NCI-H82 treated with DMSO at 0.1 percent for 48 hours (cell line): Measurements from ENCODE around the gene SYT9.
"Not testable (repeated sequence)": the region's sequence is repeated elsewhere in the genome, so short reads cannot be mapped to it uniquely, and the experiment has no call there.

ENCODE experiments used
- DNase-seq: peaks from one replicate; lab custom pipeline; 2025; ENCODE audit not compliant: unreplicated experiment; lab: John Stamatoyannopoulos, UW

Gene SYT9

GRCh38 chr11:7332451-7332850, 80.7 kb downstream of the SYT9 start:
- DNase-seq, result no peak

GRCh38 chr11:7332962-7333361, 81.3 kb downstream of the SYT9 start:
- DNase-seq, result peak; percentile 69

GRCh38 chr11:7335442-7335841, 83.7 kb downstream of the SYT9 start:
- DNase-seq, result not testable (repeated sequence)

- no peak for DNase-seq
These were observed 89.8 kb downstream of the SYT9 start for GRCh38 chr11:7341551-7341950.

- no peak for DNase-seq
These were observed 96.1 kb downstream of the SYT9 start for GRCh38 chr11:7347611-7348431.

- DNase-seq, result peak; percentile 13
These were observed 97.0 kb downstream of the SYT9 start for GRCh38 chr11:7348432-7349304.

GRCh38 chr11:7351228-7351627, 99.5 kb downstream of the SYT9 start:
- no peak for DNase-seq

GRCh38 chr11:7353100-7353499, 101.4 kb downstream of the SYT9 start:
- peak; percentile 8 for DNase-seq

- no peak for DNase-seq
These were observed 113.0 kb downstream of the SYT9 start for GRCh38 chr11:7364660-7365059.

GRCh38 chr11:7367803-7368202, 116.1 kb downstream of the SYT9 start:
- no peak for DNase-seq

GRCh38 chr11:7376386-7376785, 124.7 kb downstream of the SYT9 start:
- DNase-seq, result no peak

GRCh38 chr11:7381937-7382336, 130.2 kb downstream of the SYT9 start:
- no peak for DNase-seq

GRCh38 chr11:7383406-7383805, 131.7 kb downstream of the SYT9 start:
- DNase-seq, result no peak

GRCh38 chr11:7384691-7385090, 133.0 kb downstream of the SYT9 start:
- no peak for DNase-seq

GRCh38 chr11:7385532-7385931, 133.8 kb downstream of the SYT9 start:
- no peak for DNase-seq

GRCh38 chr11:7413961-7414915, 162.5 kb downstream of the SYT9 start:
- DNase-seq, result no peak

GRCh38 chr11:7414973-7415817, 163.5 kb downstream of the SYT9 start:
- DNase-seq, result no peak

- DNase-seq, result no peak
These were observed 164.4 kb downstream of the SYT9 start for GRCh38 chr11:7416080-7416479.

GRCh38 chr11:7417328-7417727, 165.6 kb downstream of the SYT9 start:
- no peak for DNase-seq

- no peak for DNase-seq
These were observed 166.4 kb downstream of the SYT9 start for GRCh38 chr11:7418061-7418460.
